ENCODE measurements around the gene TC2N. TPM values are rescaled to one million over a fixed set of nuclear protein-coding genes. Genes with fewer than 3 reads are reported as not detected.

Gene TC2N
- total RNA-seq, 1 experiment from 2014 or later, result 15.9 TPM

DNA sequence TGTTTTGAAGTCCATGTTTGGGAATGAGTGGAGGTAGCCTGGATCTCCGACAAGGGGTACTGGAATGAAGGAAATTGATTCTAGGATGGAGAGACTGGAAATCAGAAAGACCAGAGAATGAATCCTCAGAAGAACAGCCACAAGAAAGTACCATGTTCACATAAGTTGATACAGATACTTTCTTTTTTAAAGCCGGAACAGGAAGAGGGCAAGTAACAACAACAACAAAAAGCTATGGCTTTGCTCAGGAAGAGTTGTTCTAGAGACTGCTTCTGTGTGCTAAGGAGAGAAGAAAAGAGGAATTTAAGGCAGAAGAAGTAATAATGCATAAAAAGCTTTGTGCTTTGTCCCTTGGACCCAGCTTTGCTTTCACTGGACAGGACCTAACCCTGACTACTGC, 6.2 kb downstream of the TC2N start:
- no peaks in the 10 kb centered on the region for H4K20me1 ChIP-seq (ENCODE audit: insufficient read depth)
- POLR2A ChIA-PET, result no interaction called here
- peaks cover 2 to 8% of the 10 kb centered on the region in 2 experiments; a peak in 3 of 4 replicates for H3K4me1 ChIP-seq (ENCODE audit: control insufficient read depth in 1 of 2, insufficient read depth in 2 of 2, low read length in 2 of 2)
- no peak overlapping the region for H2AFZ ChIP-seq (ENCODE audit: low read depth, low read length, poor library complexity, severe bottlenecking)
- CTCF ChIA-PET, result no interaction called here
- no TSS peak for BruUV-seq (replicated peaks)
- RAD21 ChIA-PET (ENCODE audit: low non-redundant PET in 1 of 2, low total read pairs in 2 of 2, uncharacterized antibody in 2 of 2, unreplicated experiment in 2 of 2), result no interaction called here
- no peaks in the 10 kb centered on the region for H3K9me2 ChIP-seq (ENCODE audit: insufficient read depth)
- H3K36me3 ChIP-seq (ENCODE audit: control insufficient read depth in 1 of 2, insufficient read depth in 2 of 2, low read length in 2 of 2), result no peaks in the 10 kb centered on the region
- no peaks in the 10 kb centered on the region for H3K79me2 ChIP-seq (ENCODE audit: insufficient read depth, low read length)
- ATAC-seq (no peak), DNase-seq (ENCODE audit: low read depth, low spot score) (no peak)
- no peaks in the 10 kb centered on the region for H3K9me3 ChIP-seq (ENCODE audit: control insufficient read depth in 1 of 2, insufficient read depth in 1 of 2, low read depth in 1 of 2, low read length in 2 of 2)
- H3K4me2 ChIP-seq (ENCODE audit: low read length), result no peak overlapping the region
- TF ChIP-seq POLR2AphosphoS5 (IDR thresholded peaks at IDR 0.05; ENCODE audit: low read depth, low read length) (no peak), EZH2 (IDR thresholded peaks at IDR 0.05) (no peak), SIN3A (IDR thresholded peaks at IDR 0.05; ENCODE audit: low read depth) (no peak), ZFX (IDR thresholded peaks at IDR 0.05) (no peak), TCF7L2 (IDR thresholded peaks at IDR 0.05; ENCODE audit: borderline replicate concordance, extremely low read depth, insufficient read depth, insufficient read length) (no peak), CEBPB (IDR thresholded peaks at IDR 0.05; ENCODE audit: low read depth) (no peak), SRF (IDR thresholded peaks at IDR 0.05; ENCODE audit: low read depth) (no peak), ZNF274 (IDR thresholded peaks at IDR 0.05; ENCODE audit: low read depth, low read length) (no peak), EGR1 (IDR thresholded peaks at IDR 0.05; ENCODE audit: low read depth) (no peak), SP1 (IDR thresholded peaks at IDR 0.05; ENCODE audit: low read depth) (no peak), FOSL1 (IDR thresholded peaks at IDR 0.05; ENCODE audit: low read depth) (no peak), CBX3 (IDR thresholded peaks at IDR 0.05; ENCODE audit: low read depth) (no peak), ELF1 (IDR thresholded peaks at IDR 0.05; ENCODE audit: borderline replicate concordance, low read depth) (no peak), EZH2phosphoT487 (IDR thresholded peaks at IDR 0.05; ENCODE audit: borderline replicate concordance) (no peak), JUND (IDR thresholded peaks at IDR 0.05) (no peak)
- TF ChIP-seq, protein P1, sequence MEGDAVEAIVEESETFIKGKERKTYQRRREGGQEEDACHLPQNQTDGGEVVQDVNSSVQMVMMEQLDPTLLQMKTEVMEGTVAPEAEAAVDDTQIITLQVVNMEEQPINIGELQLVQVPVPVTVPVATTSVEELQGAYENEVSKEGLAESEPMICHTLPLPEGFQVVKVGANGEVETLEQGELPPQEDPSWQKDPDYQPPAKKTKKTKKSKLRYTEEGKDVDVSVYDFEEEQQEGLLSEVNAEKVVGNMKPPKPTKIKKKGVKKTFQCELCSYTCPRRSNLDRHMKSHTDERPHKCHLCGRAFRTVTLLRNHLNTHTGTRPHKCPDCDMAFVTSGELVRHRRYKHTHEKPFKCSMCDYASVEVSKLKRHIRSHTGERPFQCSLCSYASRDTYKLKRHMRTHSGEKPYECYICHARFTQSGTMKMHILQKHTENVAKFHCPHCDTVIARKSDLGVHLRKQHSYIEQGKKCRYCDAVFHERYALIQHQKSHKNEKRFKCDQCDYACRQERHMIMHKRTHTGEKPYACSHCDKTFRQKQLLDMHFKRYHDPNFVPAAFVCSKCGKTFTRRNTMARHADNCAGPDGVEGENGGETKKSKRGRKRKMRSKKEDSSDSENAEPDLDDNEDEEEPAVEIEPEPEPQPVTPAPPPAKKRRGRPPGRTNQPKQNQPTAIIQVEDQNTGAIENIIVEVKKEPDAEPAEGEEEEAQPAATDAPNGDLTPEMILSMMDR (IDR thresholded peaks at IDR 0.05 in 2 of 3, conservative IDR thresholded peaks at IDR 0.05 in 1 of 3; ENCODE audit: borderline replicate concordance in 1 of 3, insufficient read depth in 1 of 3, low read depth in 2 of 3, low read length in 2 of 3), result no peak
- TF ChIP-seq, protein P2, sequence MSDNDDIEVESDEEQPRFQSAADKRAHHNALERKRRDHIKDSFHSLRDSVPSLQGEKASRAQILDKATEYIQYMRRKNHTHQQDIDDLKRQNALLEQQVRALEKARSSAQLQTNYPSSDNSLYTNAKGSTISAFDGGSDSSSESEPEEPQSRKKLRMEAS (IDR thresholded peaks at IDR 0.05), result no peak
- TF ChIP-seq, protein P3, sequence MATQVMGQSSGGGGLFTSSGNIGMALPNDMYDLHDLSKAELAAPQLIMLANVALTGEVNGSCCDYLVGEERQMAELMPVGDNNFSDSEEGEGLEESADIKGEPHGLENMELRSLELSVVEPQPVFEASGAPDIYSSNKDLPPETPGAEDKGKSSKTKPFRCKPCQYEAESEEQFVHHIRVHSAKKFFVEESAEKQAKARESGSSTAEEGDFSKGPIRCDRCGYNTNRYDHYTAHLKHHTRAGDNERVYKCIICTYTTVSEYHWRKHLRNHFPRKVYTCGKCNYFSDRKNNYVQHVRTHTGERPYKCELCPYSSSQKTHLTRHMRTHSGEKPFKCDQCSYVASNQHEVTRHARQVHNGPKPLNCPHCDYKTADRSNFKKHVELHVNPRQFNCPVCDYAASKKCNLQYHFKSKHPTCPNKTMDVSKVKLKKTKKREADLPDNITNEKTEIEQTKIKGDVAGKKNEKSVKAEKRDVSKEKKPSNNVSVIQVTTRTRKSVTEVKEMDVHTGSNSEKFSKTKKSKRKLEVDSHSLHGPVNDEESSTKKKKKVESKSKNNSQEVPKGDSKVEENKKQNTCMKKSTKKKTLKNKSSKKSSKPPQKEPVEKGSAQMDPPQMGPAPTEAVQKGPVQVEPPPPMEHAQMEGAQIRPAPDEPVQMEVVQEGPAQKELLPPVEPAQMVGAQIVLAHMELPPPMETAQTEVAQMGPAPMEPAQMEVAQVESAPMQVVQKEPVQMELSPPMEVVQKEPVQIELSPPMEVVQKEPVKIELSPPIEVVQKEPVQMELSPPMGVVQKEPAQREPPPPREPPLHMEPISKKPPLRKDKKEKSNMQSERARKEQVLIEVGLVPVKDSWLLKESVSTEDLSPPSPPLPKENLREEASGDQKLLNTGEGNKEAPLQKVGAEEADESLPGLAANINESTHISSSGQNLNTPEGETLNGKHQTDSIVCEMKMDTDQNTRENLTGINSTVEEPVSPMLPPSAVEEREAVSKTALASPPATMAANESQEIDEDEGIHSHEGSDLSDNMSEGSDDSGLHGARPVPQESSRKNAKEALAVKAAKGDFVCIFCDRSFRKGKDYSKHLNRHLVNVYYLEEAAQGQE (IDR thresholded peaks at IDR 0.05; ENCODE audit: low read depth), result no peak
- TF ChIP-seq, protein P4, sequence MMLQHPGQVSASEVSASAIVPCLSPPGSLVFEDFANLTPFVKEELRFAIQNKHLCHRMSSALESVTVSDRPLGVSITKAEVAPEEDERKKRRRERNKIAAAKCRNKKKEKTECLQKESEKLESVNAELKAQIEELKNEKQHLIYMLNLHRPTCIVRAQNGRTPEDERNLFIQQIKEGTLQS (IDR thresholded peaks at IDR 0.05), result no peak
- TF ChIP-seq, protein P5, sequence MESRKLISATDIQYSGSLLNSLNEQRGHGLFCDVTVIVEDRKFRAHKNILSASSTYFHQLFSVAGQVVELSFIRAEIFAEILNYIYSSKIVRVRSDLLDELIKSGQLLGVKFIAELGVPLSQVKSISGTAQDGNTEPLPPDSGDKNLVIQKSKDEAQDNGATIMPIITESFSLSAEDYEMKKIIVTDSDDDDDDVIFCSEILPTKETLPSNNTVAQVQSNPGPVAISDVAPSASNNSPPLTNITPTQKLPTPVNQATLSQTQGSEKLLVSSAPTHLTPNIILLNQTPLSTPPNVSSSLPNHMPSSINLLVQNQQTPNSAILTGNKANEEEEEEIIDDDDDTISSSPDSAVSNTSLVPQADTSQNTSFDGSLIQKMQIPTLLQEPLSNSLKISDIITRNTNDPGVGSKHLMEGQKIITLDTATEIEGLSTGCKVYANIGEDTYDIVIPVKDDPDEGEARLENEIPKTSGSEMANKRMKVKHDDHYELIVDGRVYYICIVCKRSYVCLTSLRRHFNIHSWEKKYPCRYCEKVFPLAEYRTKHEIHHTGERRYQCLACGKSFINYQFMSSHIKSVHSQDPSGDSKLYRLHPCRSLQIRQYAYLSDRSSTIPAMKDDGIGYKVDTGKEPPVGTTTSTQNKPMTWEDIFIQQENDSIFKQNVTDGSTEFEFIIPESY (IDR thresholded peaks at IDR 0.05; ENCODE audit: extremely low read depth, insufficient replicate concordance, low read length), result no peak
- intact Hi-C loops (cut with micrococcal nuclease), result no loop called here
- H3K27me3 ChIP-seq (ENCODE audit: insufficient read depth, low read length), result peaks cover 5% of the 10 kb centered on the region; the same call in 1 of the 2 replicates
- no peak overlapping the region for H3K27ac ChIP-seq (ENCODE audit: low read depth, low read length)
- H3K4me3 ChIP-seq (replicated peaks in 1 of 2; ENCODE audit: low read depth in 1 of 2, low read length in 2 of 2), result no peak overlapping the region
- no peak overlapping the region for H3K9ac ChIP-seq (ENCODE audit: low read length)
